Astrocyte of the cerebellum (primary cell): Measurements from ENCODE around the gene ZKSCAN4.
A peak's percentile ranks its signal among the peaks of the same experiment; 100 is the strongest.

Experiments
- DNase-seq: peaks from one replicate; pipeline ENCODE4 v3.0.0-alpha.2; 2011; ENCODE audit warnings: low read depth
- H3K4me3 ChIP-seq: 2 replicates; pipeline ENCODE4 v1.5.1; 2011; ENCODE audit warnings: mild to moderate bottlenecking, low read depth, low read length, moderate library complexity
- CTCF ChIP-seq: IDR thresholded peaks from 2 replicates; pipeline ENCODE4 v1.5.1; 2012; ENCODE audit warnings: low read length, low read depth, moderate library complexity, mild to moderate bottlenecking; ENCODE audit errors: missing control alignments
- in situ Hi-C: cut with HindIII; loops from 2 replicates; pipeline ENCODE4 v1.10.0; 2017; ENCODE audit warnings: low sequenced_read_pairs

ZKSCAN4 gene

DNA sequence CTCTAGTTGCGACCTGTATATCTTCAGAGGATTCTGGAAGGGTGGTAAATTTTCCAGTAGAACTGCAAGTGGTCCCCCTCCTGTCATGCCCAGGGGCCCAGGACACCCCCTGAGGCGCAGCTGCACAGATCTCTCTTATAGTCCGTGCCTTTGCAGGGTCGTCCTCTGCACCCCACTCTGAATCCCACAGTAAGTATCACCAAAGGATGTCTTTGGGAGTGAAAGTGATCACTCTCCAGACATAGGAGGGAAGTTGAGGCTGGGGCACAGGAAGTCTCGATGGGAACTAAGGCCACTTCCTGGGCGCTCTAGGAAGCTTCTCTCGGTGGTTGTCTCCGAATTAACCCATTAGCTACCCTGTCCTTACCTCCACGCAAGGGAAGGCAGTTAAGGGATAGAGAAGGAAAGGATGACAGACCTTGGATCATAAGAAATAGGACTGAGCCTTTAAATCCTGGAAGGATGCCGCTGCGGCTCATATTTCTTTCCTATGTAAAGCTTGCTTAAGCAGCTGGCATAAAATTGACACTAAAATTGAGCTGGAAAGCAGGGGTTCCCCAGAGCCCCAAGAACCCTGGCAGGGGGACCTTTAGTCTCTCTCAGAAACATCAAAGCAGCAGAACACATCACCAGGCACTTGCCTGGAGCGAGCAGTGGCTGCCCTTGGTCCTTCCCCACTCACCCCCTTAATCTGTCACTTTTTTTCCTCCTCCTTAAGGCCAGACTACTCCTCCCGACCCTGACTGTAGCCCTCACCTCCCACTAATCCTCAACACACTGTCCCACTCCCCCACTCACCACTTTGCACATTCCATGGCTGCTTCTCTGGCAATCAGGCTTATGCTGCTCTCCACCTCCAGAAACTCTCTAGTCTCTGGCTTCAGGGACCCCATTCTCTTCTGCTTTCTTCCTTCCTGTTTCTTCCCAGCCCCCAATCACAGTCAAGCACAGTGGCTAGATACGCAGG lies at the start of gene ZKSCAN4:
Gene ZKSCAN4 (minus strand): TSS at position 261 of the 967 bp plus-strand sequence. CDS start 289 bp downstream, outside the sequence.
- peak within 1 kb of the TSS; percentile 73 for H3K4me3 ChIP-seq
- DNase-seq, result peak; percentile 86
- in situ Hi-C loops, result no loop called here
- no peak for TF ChIP-seq CTCF

DNA sequence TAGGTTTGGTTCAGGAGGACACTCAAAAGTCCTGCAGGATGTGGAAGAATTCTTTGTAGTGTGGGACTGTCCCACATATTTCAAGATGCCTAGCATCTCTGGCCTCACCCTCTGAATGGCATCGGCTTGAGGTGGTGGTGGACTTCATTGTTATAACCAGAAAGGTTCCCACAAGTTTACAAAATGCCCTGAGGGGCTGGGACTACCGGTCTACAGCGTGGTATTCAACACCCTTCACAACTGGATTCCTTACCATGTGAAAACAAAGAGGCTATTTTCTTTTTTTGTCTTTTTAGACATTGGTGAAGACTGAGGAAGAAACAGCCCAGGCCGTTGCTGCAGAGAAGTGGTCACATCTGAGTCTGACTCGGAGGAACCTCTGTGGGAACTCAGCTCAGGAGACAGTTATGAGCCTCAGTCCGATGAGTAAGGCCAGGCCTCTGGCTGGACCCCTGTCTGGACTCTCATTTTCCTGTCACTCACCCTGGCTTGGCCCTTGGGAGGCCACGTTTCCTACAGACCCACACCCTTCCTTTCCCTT lies 44.5 kb upstream of the ZKSCAN4 start:
- in situ Hi-C loops, result no loop called here
- no peak overlapping the region for H3K4me3 ChIP-seq
- no peak for TF ChIP-seq CTCF
- DNase-seq, result no peak

- in situ Hi-C loops, result no loop called here
- TF ChIP-seq CTCF, result no peak
- H3K4me3 ChIP-seq, result no peak overlapping the region
- no peak for DNase-seq
These were observed 43.3 kb upstream of the ZKSCAN4 start for GRCh38 chr6:28295326-28295725.

DNA sequence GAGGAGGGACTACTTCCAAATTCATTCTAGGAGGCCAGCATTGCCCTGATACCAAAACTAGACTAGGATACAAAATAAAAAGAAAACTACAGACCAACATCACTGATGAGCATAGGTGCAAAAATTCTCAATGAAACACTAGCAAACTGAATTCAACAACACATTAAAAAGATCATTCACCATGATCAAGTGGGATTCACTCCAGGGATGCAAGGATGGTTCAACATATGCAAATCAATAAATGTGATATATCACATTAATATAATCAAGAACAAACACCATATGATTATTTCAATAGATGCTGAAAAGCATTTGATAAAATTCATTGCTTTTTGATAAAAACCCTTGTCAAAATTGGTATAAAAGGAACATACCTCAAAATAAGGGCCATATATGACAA lies 39.5 kb upstream of the ZKSCAN4 start:
- H3K4me3 ChIP-seq, result no peak overlapping the region
- in situ Hi-C loops, result no loop called here
- no peak for DNase-seq
- TF ChIP-seq CTCF, result no peak

DNA sequence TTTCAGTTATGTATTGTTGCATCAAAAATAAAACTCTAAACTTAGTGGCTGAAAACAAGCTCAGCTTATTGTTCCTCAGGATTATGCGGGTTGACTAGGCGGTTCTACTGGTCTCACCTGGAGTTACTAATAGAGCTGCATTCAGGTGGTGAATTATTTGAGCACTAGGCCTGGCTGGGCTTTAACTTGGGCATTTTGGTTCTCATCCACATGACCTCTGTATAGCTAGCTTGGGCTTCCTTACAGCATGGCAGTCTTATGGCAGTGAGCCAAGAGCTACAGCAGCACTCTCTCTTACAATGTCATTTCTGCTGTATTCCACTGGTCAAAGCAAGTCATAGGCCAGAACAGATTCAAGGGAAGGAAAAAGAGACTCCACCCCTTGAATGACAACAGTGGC lies 30.9 kb upstream of the ZKSCAN4 start:
- TF ChIP-seq CTCF, result no peak
- no peak overlapping the region for H3K4me3 ChIP-seq
- no peak for DNase-seq
- in situ Hi-C loops, result no loop called here

DNA sequence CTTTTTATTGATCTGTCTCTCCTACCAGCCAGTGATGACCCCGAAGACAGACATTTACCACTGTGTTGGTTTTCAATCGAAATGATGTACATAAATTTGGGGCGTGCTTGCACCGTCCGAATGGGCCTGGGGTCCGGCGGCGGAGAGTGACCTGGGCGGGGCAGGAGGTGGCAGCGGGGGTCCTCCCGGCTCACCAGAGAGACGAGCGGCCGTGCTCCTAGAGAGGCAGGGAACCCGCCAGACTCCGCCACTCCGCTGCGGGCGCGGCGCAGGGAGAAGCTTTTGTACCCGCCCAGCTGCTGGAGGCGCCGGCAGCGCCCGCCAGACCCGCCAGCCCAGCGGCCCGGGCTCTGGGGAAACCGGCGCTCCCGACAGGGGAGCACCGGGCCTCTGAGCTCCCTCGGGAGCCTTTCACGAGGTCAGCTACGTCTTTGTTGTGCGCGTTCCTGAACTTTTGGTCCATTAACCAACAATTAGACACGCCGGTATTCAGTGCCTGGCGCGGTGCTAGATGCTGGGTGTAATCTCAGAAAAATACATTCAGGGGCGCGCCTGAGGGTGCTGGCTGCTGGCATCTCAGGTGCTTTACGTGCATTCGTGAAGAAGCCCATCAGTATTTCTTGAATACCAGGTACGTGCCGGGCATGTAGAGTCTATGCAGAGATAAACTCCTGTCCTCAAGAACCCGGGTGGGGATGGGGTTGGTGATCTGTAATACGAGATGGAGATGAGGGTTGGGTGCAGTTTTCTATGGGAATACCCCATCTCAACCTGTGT lies 29.4 kb upstream of the ZKSCAN4 start, which contains the start of gene PGBD1:
Gene PGBD1 (plus strand): TSS at position 285 of the 777 bp plus-strand sequence. CDS start 2,242 bp downstream, outside the sequence.
- peak; percentile 45 for DNase-seq
- in situ Hi-C loops, result no loop called here
- H3K4me3 ChIP-seq, result peak within 1 kb of the TSS; percentile 83
- no peak for TF ChIP-seq CTCF
